Caco-2 (cell line): ENCODE data around the gene LSM7. TPM values are rescaled to one million over a fixed set of nuclear protein-coding genes. Genes with fewer than 3 reads are reported as not detected.

ENCODE experiments used
- BruUV-seq: library from RNA; stranded (reverse); fragments of 400-500 nt; replicated peaks from 2 replicates; lab custom pipeline; 2021; lab: Mats Ljungman, UMichigan
- CTCF ChIA-PET: fragments of 300-600 bp; sonication (Branson Sonifier 250); formaldehyde crosslinking; loops from one replicate; lab custom pipeline; 2022; ENCODE audit warnings: antibody characterized with exemption; lab: Charles Lee
- POLR2A ChIA-PET: fragments of 300-600 bp; sonication (Branson Sonifier 250); formaldehyde crosslinking; loops from one replicate; lab custom pipeline; 2022; ENCODE audit warnings: antibody characterized with exemption; lab: Charles Lee
- DNase-seq, 2 experiments: peaks; one replicate each; pipeline versions ENCODE4 v3.0.0 to v3.0.0-alpha.2; 2020 to 2022
- H3K27me3 ChIP-seq: replicated peaks from 2 replicates; pipeline ENCODE4 v1.6.0; 2011; ENCODE audit warnings: low read length; ENCODE audit not compliant: control insufficient read depth, insufficient read depth
- H3K36me3 ChIP-seq: 2 replicates; pipeline ENCODE4 v1.5.1; 2011; ENCODE audit warnings: low read length; ENCODE audit not compliant: control insufficient read depth, insufficient read depth
- H3K4me1 ChIP-seq: fragments of 250-450 bp; sonication (Bioruptor Pico); 2 replicates; pipeline ENCODE4 v1.5.1; 2020; ENCODE audit warnings: mild to moderate bottlenecking
- H3K4me3 ChIP-seq: 2 replicates; pipeline ENCODE4 v1.5.1; 2011; ENCODE audit warnings: low read depth, mild to moderate bottlenecking, control low read depth, low read length
- H3K9me3 ChIP-seq: fragments of 250-450 bp; sonication (Bioruptor Pico); 2 replicates; pipeline ENCODE4 v1.5.1; 2020; ENCODE audit warnings: mild to moderate bottlenecking, moderate library complexity
- H3K27ac Mint-ChIP-seq: one replicate; pipeline ENCODE4 v1.8.0; 2022; ENCODE audit warnings: mixed read lengths; ENCODE audit not compliant: unreplicated experiment
- H3K27me3 Mint-ChIP-seq: one replicate; pipeline ENCODE4 v1.8.0; 2022; ENCODE audit warnings: mixed read lengths; ENCODE audit not compliant: insufficient read depth, unreplicated experiment
- H3K36me3 Mint-ChIP-seq: one replicate; pipeline ENCODE4 v1.8.0; 2022; ENCODE audit warnings: mild to moderate bottlenecking, mixed read lengths; ENCODE audit not compliant: insufficient read depth, unreplicated experiment
- H3K4me1 Mint-ChIP-seq: one replicate; pipeline ENCODE4 v1.8.0; 2022; ENCODE audit warnings: low read depth, mixed read lengths; ENCODE audit not compliant: unreplicated experiment
- H3K4me3 Mint-ChIP-seq: one replicate; pipeline ENCODE4 v1.8.0; 2022; ENCODE audit warnings: mild to moderate bottlenecking, moderate library complexity, mixed read lengths; ENCODE audit not compliant: unreplicated experiment
- H3K9me3 Mint-ChIP-seq: one replicate; pipeline ENCODE4 v1.8.0; 2022; ENCODE audit warnings: mixed read lengths; ENCODE audit not compliant: unreplicated experiment
- intact Hi-C: fragments of 100-400 bp; cut with micrococcal nuclease; formaldehyde crosslinking; loops from one replicate; pipeline ENCODE4 v1.10.0; 2022; ENCODE audit not compliant: unreplicated experiment
- total RNA-seq: library from RNA; stranded (reverse); gene quantifications from 2 replicates; pipeline ENCODE4 v1.2.3, GENCODE V29; 2022
- TF ChIP-seq, protein P1 (sequence below), 2 experiments: fragments of 200-600 bp in 1 of 2; IDR thresholded peaks; 1 replicate in 1 of 2; 2 replicates in 1 of 2; pipeline versions ENCODE4 v1.5.1 to v1.8.0; 2011 to 2022; ENCODE audit warnings: antibody characterized with exemption in 1 of 2, control low read depth in 1 of 2, inconsistent platforms in 1 of 2, low read depth in 1 of 2, low read length in 1 of 2, mild to moderate bottlenecking in 1 of 2, moderate library complexity in 1 of 2; ENCODE audit not compliant: insufficient read depth in 1 of 2, severe bottlenecking in 1 of 2, unreplicated experiment in 1 of 2

The LSM7 gene
- total RNA-seq, 1 experiment from 2014 or later: 141 TPM

GRCh38 chr19:2343289-2343982 is 15.1 kb upstream of the LSM7 start:
- Mint-ChIP-seq H3K9me3 (no peaks in the 10 kb centered on the region), H3K27me3 (no peaks in the 10 kb centered on the region), H3K27ac (peak overlapping the region; percentile 66), H3K4me1 (peaks cover 8% of the 10 kb centered on the region), H3K4me3 (peak overlapping the region; percentile 24), H3K36me3 (peaks cover 21% of the 10 kb centered on the region)
- intact Hi-C loops: no loop called here
- Histone ChIP-seq H3K27me3 (no peaks in the 10 kb centered on the region), H3K9me3 (no peaks in the 10 kb centered on the region), H3K4me3 (no peak overlapping the region), H3K36me3 (peaks cover 1% of the 10 kb centered on the region), H3K4me1 (peaks cover 24% of the 10 kb centered on the region)
- CTCF ChIA-PET: no interaction called here
- no TSS peak for BruUV-seq
- peak in 1 of 2 experiments; percentile 26 for DNase-seq
- TF ChIP-seq, protein P1, sequence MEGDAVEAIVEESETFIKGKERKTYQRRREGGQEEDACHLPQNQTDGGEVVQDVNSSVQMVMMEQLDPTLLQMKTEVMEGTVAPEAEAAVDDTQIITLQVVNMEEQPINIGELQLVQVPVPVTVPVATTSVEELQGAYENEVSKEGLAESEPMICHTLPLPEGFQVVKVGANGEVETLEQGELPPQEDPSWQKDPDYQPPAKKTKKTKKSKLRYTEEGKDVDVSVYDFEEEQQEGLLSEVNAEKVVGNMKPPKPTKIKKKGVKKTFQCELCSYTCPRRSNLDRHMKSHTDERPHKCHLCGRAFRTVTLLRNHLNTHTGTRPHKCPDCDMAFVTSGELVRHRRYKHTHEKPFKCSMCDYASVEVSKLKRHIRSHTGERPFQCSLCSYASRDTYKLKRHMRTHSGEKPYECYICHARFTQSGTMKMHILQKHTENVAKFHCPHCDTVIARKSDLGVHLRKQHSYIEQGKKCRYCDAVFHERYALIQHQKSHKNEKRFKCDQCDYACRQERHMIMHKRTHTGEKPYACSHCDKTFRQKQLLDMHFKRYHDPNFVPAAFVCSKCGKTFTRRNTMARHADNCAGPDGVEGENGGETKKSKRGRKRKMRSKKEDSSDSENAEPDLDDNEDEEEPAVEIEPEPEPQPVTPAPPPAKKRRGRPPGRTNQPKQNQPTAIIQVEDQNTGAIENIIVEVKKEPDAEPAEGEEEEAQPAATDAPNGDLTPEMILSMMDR (IDR thresholded peaks at IDR 0.05; ENCODE audit: insufficient read depth in 1 of 2, low read depth in 1 of 2, low read length in 1 of 2, severe bottlenecking in 1 of 2, unreplicated experiment in 1 of 2): no peak
- POLR2A ChIA-PET: no interaction called here

- Mint-ChIP-seq H3K36me3 (peaks cover 21% of the 10 kb centered on the region), H3K4me3 (no peak overlapping the region), H3K9me3 (no peaks in the 10 kb centered on the region), H3K27me3 (no peaks in the 10 kb centered on the region), H3K4me1 (peaks cover 8% of the 10 kb centered on the region), H3K27ac (peak overlapping the region; percentile 66)
- no TSS peak for BruUV-seq
- Histone ChIP-seq H3K9me3 (no peaks in the 10 kb centered on the region), H3K36me3 (peaks cover 1% of the 10 kb centered on the region), H3K27me3 (no peaks in the 10 kb centered on the region), H3K4me3 (no peak overlapping the region), H3K4me1 (peaks cover 24% of the 10 kb centered on the region)
- no peak for DNase-seq
- TF ChIP-seq, protein P1 (IDR thresholded peaks at IDR 0.05; ENCODE audit: insufficient read depth in 1 of 2, low read depth in 1 of 2, low read length in 1 of 2, severe bottlenecking in 1 of 2, unreplicated experiment in 1 of 2): no peak
- ChIA-PET POLR2A (no interaction called here), CTCF (no interaction called here)
- intact Hi-C loops: no loop called here
Measured at GRCh38 chr19:2342656-2343288, 14.4 kb upstream of the LSM7 start.

DNA sequence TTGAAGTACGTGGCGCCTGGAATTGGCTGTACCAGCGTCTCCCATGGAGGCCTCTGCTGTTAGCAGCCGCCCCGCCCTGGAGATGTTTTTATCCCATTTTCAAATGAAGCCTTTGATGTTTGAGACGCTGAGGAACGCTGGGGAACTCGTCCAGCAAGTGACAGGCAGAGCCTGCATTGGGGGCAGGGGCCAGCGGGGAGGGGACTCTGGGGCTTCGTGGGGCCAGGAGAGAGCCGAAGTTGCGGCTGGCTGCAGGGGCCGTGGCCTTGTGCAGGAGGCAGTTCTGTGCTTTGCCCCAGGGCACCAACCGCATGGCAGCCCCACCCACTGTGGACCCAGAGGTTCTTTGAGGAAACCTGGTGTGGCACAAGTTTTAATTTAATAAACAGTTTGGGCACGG is 13.6 kb upstream of the LSM7 start:
- Mint-ChIP-seq H3K27ac (peak overlapping the region; percentile 84), H3K27me3 (no peaks in the 10 kb centered on the region), H3K36me3 (peaks cover 21% of the 10 kb centered on the region), H3K4me3 (peak overlapping the region; percentile 37), H3K9me3 (no peaks in the 10 kb centered on the region), H3K4me1 (peaks cover 16% of the 10 kb centered on the region)
- Histone ChIP-seq H3K9me3 (no peaks in the 10 kb centered on the region), H3K27me3 (no peaks in the 10 kb centered on the region), H3K4me3 (no peak overlapping the region), H3K4me1 (peaks cover 31% of the 10 kb centered on the region), H3K36me3 (peaks cover 1% of the 10 kb centered on the region)
- ChIA-PET POLR2A (no interaction called here), CTCF (interaction anchor here (0.6 kb wide), 1 partner anchor 1385 kb away, joined by 5 read pairs; no protein-coding TSS in a partner anchor)
- TF ChIP-seq, protein P1 (IDR thresholded peaks at IDR 0.05; ENCODE audit: insufficient read depth in 1 of 2, low read depth in 1 of 2, low read length in 1 of 2, severe bottlenecking in 1 of 2, unreplicated experiment in 1 of 2): no peak
- intact Hi-C loops: no loop called here
- BruUV-seq: no TSS peak
- peak; percentile 88 to 90 for DNase-seq
